ENCODE data around the gene RTN4RL1. TPM values are rescaled to one million over a fixed set of nuclear protein-coding genes. Genes with fewer than 3 reads are reported as not detected.

The RTN4RL1 gene
- total RNA-seq, 1 experiment from 2014 or later: 0.67 TPM

- DNase-seq (ENCODE audit: low read depth): no peak
Observed at GRCh38 chr17:2059547-2060384, 34.6 kb upstream of the RTN4RL1 start.

- DNase-seq (ENCODE audit: low read depth): no peak
Observed at GRCh38 chr17:2058586-2059546, 33.7 kb upstream of the RTN4RL1 start.

GRCh38 chr17:2057760-2058585, 32.8 kb upstream of the RTN4RL1 start:
- no peak for DNase-seq (ENCODE audit: low read depth)

- DNase-seq (ENCODE audit: low read depth): no peak
Observed at GRCh38 chr17:2057175-2057759, 32.1 kb upstream of the RTN4RL1 start.

- DNase-seq (ENCODE audit: low read depth): no peak
Observed at GRCh38 chr17:2056206-2057174, 31.4 kb upstream of the RTN4RL1 start.

GRCh38 chr17:2055292-2056205, 30.4 kb upstream of the RTN4RL1 start:
- DNase-seq (ENCODE audit: low read depth): peak; percentile 20

- DNase-seq (ENCODE audit: low read depth): peak; percentile 72
Observed at GRCh38 chr17:2054512-2055291, 29.6 kb upstream of the RTN4RL1 start, which contains the start of gene HIC1. TSS of gene HIC1 (plus strand) at chr17:2055103. CDS start at chr17:2056691, 1,588 bp downstream.

- no peak for DNase-seq (ENCODE audit: low read depth)
Observed at GRCh38 chr17:2054262-2054511, 29.1 kb upstream of the RTN4RL1 start.

- peak; percentile 66 for DNase-seq (ENCODE audit: low read depth)
Observed at GRCh38 chr17:2053380-2054261, 28.5 kb upstream of the RTN4RL1 start.

- DNase-seq (ENCODE audit: low read depth): peak; percentile 26
Observed at GRCh38 chr17:2051933-2052559, 26.9 kb upstream of the RTN4RL1 start.

- peak; percentile 30 for DNase-seq (ENCODE audit: low read depth)
Observed at GRCh38 chr17:2051061-2051932, 26.2 kb upstream of the RTN4RL1 start.

GRCh38 chr17:2050300-2051060, 25.3 kb upstream of the RTN4RL1 start:
- peak; percentile 70 for DNase-seq (ENCODE audit: low read depth)

- peak; percentile 68 for DNase-seq (ENCODE audit: low read depth)
Observed at GRCh38 chr17:2049333-2050299, 24.5 kb upstream of the RTN4RL1 start.

GRCh38 chr17:2048805-2049204, 23.7 kb upstream of the RTN4RL1 start:
- no peak for DNase-seq (ENCODE audit: low read depth)
